Mucosa of stomach (tissue), 1 donor: ENCODE data around the gene MLEC.
"Not testable (repeated sequence)": the region's sequence is repeated elsewhere in the genome, so short reads cannot be mapped to it uniquely, and the experiment has no call there.

Source experiments
- H3K27me3 ChIP-seq: one replicate; pipeline ENCODE4 v1.7.0; 2013; ENCODE audit warnings: mild to moderate bottlenecking, low read length; ENCODE audit not compliant: control insufficient read depth, insufficient read depth
- H3K36me3 ChIP-seq: one replicate; pipeline ENCODE4 v1.7.0; 2013; ENCODE audit warnings: low read length; ENCODE audit not compliant: control insufficient read depth, insufficient read depth
- H3K4me1 ChIP-seq: one replicate; pipeline ENCODE4 v1.7.0; 2013; ENCODE audit warnings: mild to moderate bottlenecking, low read length; ENCODE audit not compliant: control insufficient read depth, insufficient read depth
- H3K4me3 ChIP-seq: one replicate; pipeline ENCODE4 v1.7.0; 2013; ENCODE audit warnings: low read length
- H3K9ac ChIP-seq: one replicate; pipeline ENCODE4 v1.7.0; 2013; ENCODE audit warnings: mild to moderate bottlenecking, low read length, moderate library complexity
- H3K9me3 ChIP-seq: one replicate; pipeline ENCODE4 v1.7.0; 2013; ENCODE audit warnings: mild to moderate bottlenecking, low read length, moderate library complexity; ENCODE audit not compliant: control insufficient read depth
- donor health status: Pancreatic carcinoma.

The MLEC gene

GRCh38 chr12:120668091-120668867 lies 18.7 kb upstream of the MLEC start:
- Histone ChIP-seq H3K9ac (no peak overlapping the region), H3K4me1 (peaks cover 8% of the 10 kb centered on the region), H3K27me3 (no peaks in the 10 kb centered on the region), H3K4me3 (no peak overlapping the region), H3K9me3 (no peaks in the 10 kb centered on the region), H3K36me3 (no peaks in the 10 kb centered on the region)

GRCh38 chr12:120668868-120669840 lies 17.8 kb upstream of the MLEC start:
- H3K4me3 ChIP-seq: no peak overlapping the region
- H3K4me1 ChIP-seq: peaks cover 8% of the 10 kb centered on the region
- no peaks in the 10 kb centered on the region for H3K27me3 ChIP-seq
- peak overlapping the region; percentile 56 for H3K9ac ChIP-seq
- no peaks in the 10 kb centered on the region for H3K9me3 ChIP-seq
- H3K36me3 ChIP-seq: no peaks in the 10 kb centered on the region

DNA sequence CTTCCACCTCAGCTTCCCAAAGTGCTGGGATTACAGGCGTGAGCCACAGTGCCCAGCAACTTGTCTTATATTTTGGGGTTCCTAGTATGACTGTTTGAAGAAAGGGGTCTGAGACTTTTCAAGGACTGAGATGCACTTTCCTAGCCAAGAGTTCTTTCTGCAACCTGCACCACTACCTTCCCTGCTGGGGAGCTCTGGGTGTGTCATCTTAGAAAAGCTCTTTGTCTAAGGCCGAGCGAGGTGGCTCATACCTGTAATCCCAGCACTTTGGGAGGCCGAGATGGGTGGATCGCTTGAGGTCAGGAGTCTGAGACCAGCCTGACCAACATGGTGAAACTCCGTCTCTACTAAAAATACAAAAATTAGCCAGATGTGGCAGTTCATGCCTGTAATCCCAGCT lies 16.7 kb upstream of the MLEC start:
- not testable (repeated sequence) for H3K27me3 ChIP-seq, H3K9ac ChIP-seq, H3K4me3 ChIP-seq, H3K4me1 ChIP-seq, H3K36me3 ChIP-seq, H3K9me3 ChIP-seq

DNA sequence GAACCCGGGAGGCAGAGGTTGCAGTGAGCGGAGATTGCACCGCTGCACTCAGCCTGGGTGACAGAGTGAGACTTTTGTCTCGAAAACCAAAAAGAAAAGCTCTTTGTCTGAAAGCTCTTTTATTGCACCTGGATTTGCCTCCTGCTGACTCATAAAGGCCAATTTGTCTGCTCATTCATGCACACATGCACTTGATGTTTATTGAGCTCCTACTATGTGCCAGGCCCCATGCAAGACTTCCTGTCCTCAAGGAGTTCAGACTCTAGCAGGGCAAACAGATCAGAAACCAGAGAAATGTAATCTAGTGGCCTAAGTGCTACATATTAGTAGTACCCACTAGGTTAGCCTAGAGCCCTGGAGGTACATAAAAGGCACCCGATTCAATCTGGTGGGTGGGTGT lies 16.3 kb upstream of the MLEC start:
- Histone ChIP-seq H3K4me3 (no peak overlapping the region), H3K9me3 (no peaks in the 10 kb centered on the region), H3K4me1 (peaks cover 8% of the 10 kb centered on the region), H3K36me3 (no peaks in the 10 kb centered on the region), H3K9ac (no peak overlapping the region), H3K27me3 (no peaks in the 10 kb centered on the region)

DNA sequence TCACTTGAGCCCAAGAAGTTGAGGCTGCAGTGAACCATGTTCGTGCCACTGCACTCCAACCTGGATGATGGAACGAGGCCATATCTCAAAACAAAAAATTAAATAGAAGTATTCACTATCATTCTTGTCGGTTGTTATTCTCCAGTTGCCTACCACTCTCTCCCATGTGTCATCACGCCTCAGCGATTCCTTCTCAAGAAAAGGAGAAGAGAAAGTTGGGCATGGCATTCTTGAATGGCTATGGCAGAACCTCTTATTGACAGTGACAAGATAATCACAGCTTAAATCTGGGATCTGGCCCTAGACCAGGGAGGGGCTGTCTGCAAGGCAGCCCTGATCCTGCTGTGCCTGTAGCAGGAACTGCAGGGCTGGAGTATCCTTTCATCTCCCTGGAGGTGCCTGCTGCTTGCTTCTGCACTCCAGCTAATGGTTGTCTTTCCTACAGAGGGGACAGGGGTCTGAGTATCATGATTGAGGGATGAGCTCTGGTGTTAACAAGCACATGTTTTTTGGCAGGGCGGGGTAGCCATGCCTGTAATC lies 12.8 kb upstream of the MLEC start:
- no peaks in the 10 kb centered on the region for H3K27me3 ChIP-seq
- H3K9ac ChIP-seq: no peak overlapping the region
- no peaks in the 10 kb centered on the region for H3K9me3 ChIP-seq
- no peaks in the 10 kb centered on the region for H3K36me3 ChIP-seq
- peaks cover 4% of the 10 kb centered on the region for H3K4me1 ChIP-seq
- no peak overlapping the region for H3K4me3 ChIP-seq

GRCh38 chr12:120677765-120678473 lies 9.0 kb upstream of the MLEC start:
- no peak overlapping the region for H3K9ac ChIP-seq
- H3K36me3 ChIP-seq: no peaks in the 10 kb centered on the region
- no peak overlapping the region for H3K4me3 ChIP-seq
- H3K9me3 ChIP-seq: no peaks in the 10 kb centered on the region
- H3K27me3 ChIP-seq: no peaks in the 10 kb centered on the region
- no peaks in the 10 kb centered on the region for H3K4me1 ChIP-seq

- H3K9me3 ChIP-seq: no peaks in the 10 kb centered on the region
- H3K36me3 ChIP-seq: no peaks in the 10 kb centered on the region
- no peaks in the 10 kb centered on the region for H3K27me3 ChIP-seq
- H3K4me1 ChIP-seq: no peaks in the 10 kb centered on the region
- H3K9ac ChIP-seq: no peak overlapping the region
- no peak overlapping the region for H3K4me3 ChIP-seq
These were observed 8.4 kb upstream of the MLEC start for GRCh38 chr12:120678572-120678971.

GRCh38 chr12:120680165-120680738 lies 6.7 kb upstream of the MLEC start:
- H3K4me1 ChIP-seq: no peaks in the 10 kb centered on the region
- no peak overlapping the region for H3K4me3 ChIP-seq
- no peak overlapping the region for H3K9ac ChIP-seq
- H3K36me3 ChIP-seq: no peaks in the 10 kb centered on the region
- H3K9me3 ChIP-seq: no peaks in the 10 kb centered on the region
- H3K27me3 ChIP-seq: no peaks in the 10 kb centered on the region

DNA sequence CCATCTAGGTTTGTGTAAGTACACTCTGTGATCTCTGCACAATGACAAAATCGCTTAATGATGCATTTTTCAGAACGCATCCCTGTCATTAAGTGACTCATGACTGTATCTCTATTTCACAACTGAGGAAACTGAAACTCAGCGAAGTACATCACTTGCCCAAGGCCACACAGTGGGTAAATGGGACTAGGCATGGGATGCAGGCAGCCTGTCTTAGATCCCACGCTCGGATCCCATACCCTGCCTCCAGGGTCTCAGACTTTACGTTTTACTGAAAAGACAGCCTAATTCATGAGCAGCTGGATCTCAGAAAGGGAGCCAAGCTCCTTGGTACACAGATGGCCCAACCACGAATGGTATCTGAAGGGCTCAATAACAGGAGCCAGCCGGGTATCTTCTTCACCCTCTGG lies 2.4 kb upstream of the MLEC start:
- Histone ChIP-seq H3K4me3 (no peak overlapping the region), H3K4me1 (peaks cover 14% of the 10 kb centered on the region), H3K27me3 (no peaks in the 10 kb centered on the region), H3K36me3 (no peaks in the 10 kb centered on the region), H3K9me3 (no peaks in the 10 kb centered on the region), H3K9ac (no peak overlapping the region)

GRCh38 chr12:120685522-120685921 lies 1.4 kb upstream of the MLEC start:
- Histone ChIP-seq H3K4me1 (peaks cover 19% of the 10 kb centered on the region), H3K9ac (peak overlapping the region; percentile 69), H3K9me3 (no peaks in the 10 kb centered on the region), H3K36me3 (no peaks in the 10 kb centered on the region), H3K4me3 (no peak overlapping the region), H3K27me3 (no peaks in the 10 kb centered on the region)

- Histone ChIP-seq H3K4me3 (peak overlapping the region; percentile 86), H3K4me1 (peaks cover 22% of the 10 kb centered on the region), H3K9me3 (no peaks in the 10 kb centered on the region), H3K27me3 (no peaks in the 10 kb centered on the region), H3K36me3 (no peaks in the 10 kb centered on the region), H3K9ac (peak overlapping the region; percentile 69)
These were observed 729 bp upstream of the MLEC start for GRCh38 chr12:120686151-120686689.
